Stimulated activated CD4-positive, alpha-beta T cell treated with anti-CD3 and anti-CD28 coated beads, Interleukin-2, amount 100 ng/mL, for 48 hours (primary cell): ENCODE measurements around the gene AK1.
"Not testable (repeated sequence)": the region's sequence is repeated elsewhere in the genome, so short reads cannot be mapped to it uniquely, and the experiment has no call there.

Experiments
- DNase-seq, 2 donors: peaks; one replicate each; pipeline ENCODE4 v3.0.0-alpha.2; 2020

The AK1 gene

GRCh38 chr9:127845619-127846018 is 31.9 kb downstream of the AK1 start:
- DNase-seq = not testable (repeated sequence)

GRCh38 chr9:127844821-127845359 is 32.6 kb downstream of the AK1 start:
- no peak for DNase-seq

- no peak for DNase-seq
These were observed 36.2 kb downstream of the AK1 start for GRCh38 chr9:127841087-127841835.

- no peak for DNase-seq
These were observed 38.9 kb downstream of the AK1 start for GRCh38 chr9:127838375-127839078.

GRCh38 chr9:127837346-127837745 is 40.1 kb downstream of the AK1 start:
- DNase-seq = no peak

GRCh38 chr9:127836561-127836960 is 40.9 kb downstream of the AK1 start:
- DNase-seq = not testable (repeated sequence)

GRCh38 chr9:127835991-127836516 is 41.4 kb downstream of the AK1 start:
- no peak for DNase-seq

GRCh38 chr9:127833555-127833954 is 43.9 kb downstream of the AK1 start:
- DNase-seq = no peak

- no peak for DNase-seq
These were observed 45.2 kb downstream of the AK1 start for GRCh38 chr9:127832248-127832647.

- DNase-seq = no peak
These were observed 48.1 kb downstream of the AK1 start for GRCh38 chr9:127829205-127829906.

- no peak for DNase-seq
These were observed 49.0 kb downstream of the AK1 start for GRCh38 chr9:127828262-127829031.

- no peak for DNase-seq
These were observed 51.1 kb downstream of the AK1 start for GRCh38 chr9:127826253-127826913.

- DNase-seq = no peak
These were observed 52.0 kb downstream of the AK1 start for GRCh38 chr9:127825319-127826051.

GRCh38 chr9:127822108-127822507 is 55.4 kb downstream of the AK1 start:
- DNase-seq = no peak

- no peak for DNase-seq
These were observed 58.9 kb downstream of the AK1 start for GRCh38 chr9:127818574-127818973.

- DNase-seq = no peak
These were observed 59.5 kb downstream of the AK1 start for GRCh38 chr9:127817881-127818434.

GRCh38 chr9:127816728-127817127 is 60.7 kb downstream of the AK1 start:
- no peak for DNase-seq
